HepG2 (cell line): ENCODE measurements around the gene CCDC180. TPM values are rescaled to one million over a fixed set of nuclear protein-coding genes. Genes with fewer than 3 reads are reported as not detected.

Source experiments
- ATAC-seq: fragments of 200-7000 bp; cut with Tn5 transposase; 3 replicates; pipeline ENCODE4 v1.9.1; 2020; ENCODE audit warnings: mild to moderate bottlenecking, moderate library complexity
- BruUV-seq: library from RNA; stranded (reverse); fragments of 400-500 nt; replicated peaks from 2 replicates; lab custom pipeline; 2021; lab: Mats Ljungman, UMichigan
- CTCF ChIA-PET: fragments of 300-600 bp; formaldehyde crosslinking; extraction: SDS; loops from one replicate; lab custom pipeline; 2021; ENCODE audit warnings: low total read pairs, inconsistent platforms, low intra/inter-chr PET ratio; lab: Yijun Ruan, JAX
- POLR2A ChIA-PET: fragments of 350-600 bp; sonication (Branson Sonifier 250); formaldehyde crosslinking; loops from one replicate; lab custom pipeline; 2020; ENCODE audit warnings: antibody characterized with exemption, inconsistent platforms; lab: Yijun Ruan, JAX
- DNase-seq: peaks from one replicate; pipeline ENCODE4 v3.0.0-alpha.2; 2015; ENCODE audit warnings: low spot score
- FAIRE-seq: peaks from 3 replicates; lab custom pipeline; 2011; peaks lifted over from hg19 to GRCh38; lab: Jason Lieb, UNC
- H2AFZ ChIP-seq: one replicate; pipeline ENCODE4 v1.6.1; 2011; ENCODE audit warnings: low read length, inconsistent platforms
- H3K27ac ChIP-seq: fragments of 300-600 bp; 3 replicates; pipeline ENCODE4 v1.8.0; 2011; ENCODE audit warnings: mixed run types, mild to moderate bottlenecking, mixed read lengths, low read length, inconsistent platforms; ENCODE audit not compliant: insufficient read depth; ENCODE audit errors: extremely low read length
- H3K27me3 ChIP-seq, 2 experiments: fragments of 200-600 bp in 1 of 2; 2 replicates in 1 of 2; 3 replicates in 1 of 2; pipeline versions ENCODE4 v1.6.0 to v1.8.0; 2011; ENCODE audit warnings: low read length in 2 of 2, mild to moderate bottlenecking in 2 of 2, moderate library complexity in 2 of 2, inconsistent platforms in 1 of 2; ENCODE audit not compliant: insufficient read depth in 2 of 2, control insufficient read depth in 1 of 2
- H3K36me3 ChIP-seq, 2 experiments: fragments of 200-600 bp in 1 of 2; replicated peaks in 1 of 2; 2 replicates in 1 of 2; 3 replicates in 1 of 2; pipeline versions ENCODE4 v1.5.1 to v1.8.0; 2011; ENCODE audit warnings: low read length in 2 of 2, inconsistent platforms in 1 of 2; ENCODE audit not compliant: insufficient read depth in 2 of 2, control insufficient read depth in 1 of 2
- H3K4me1 ChIP-seq: 2 replicates; pipeline ENCODE4 v1.5.1; 2012; ENCODE audit warnings: low read length, inconsistent platforms; ENCODE audit not compliant: insufficient read depth
- H3K4me2 ChIP-seq: 2 replicates; pipeline ENCODE4 v1.6.0; 2011; ENCODE audit warnings: low read depth, low read length, inconsistent platforms
- H3K4me3 ChIP-seq, 3 experiments: fragments of 200-600 bp in 1 of 3; sonication (generic), shearing (Covaris generic) in 1 of 3; replicated peaks in 1 of 3; 2 replicates each; pipeline ENCODE4 v1.5.1; 2011 to 2016; ENCODE audit warnings: low read length in 3 of 3, inconsistent platforms in 2 of 3, low read depth in 2 of 3, mild to moderate bottlenecking in 2 of 3, control low read depth in 1 of 3, mixed read lengths in 1 of 3; ENCODE audit not compliant: insufficient read depth in 1 of 3
- H3K79me2 ChIP-seq: one replicate; pipeline ENCODE4 v1.6.1; 2011; ENCODE audit warnings: low read length, inconsistent platforms; ENCODE audit not compliant: insufficient read depth
- H3K9ac ChIP-seq: 2 replicates; pipeline ENCODE4 v1.6.0; 2011; ENCODE audit warnings: mild to moderate bottlenecking, low read depth, low read length, inconsistent platforms; ENCODE audit not compliant: insufficient read depth
- H3K9me3 ChIP-seq: 2 replicates; pipeline ENCODE4 v1.5.1; 2012; ENCODE audit warnings: mild to moderate bottlenecking, low read length
- H4K20me1 ChIP-seq: 2 replicates; pipeline ENCODE4 v1.6.0; 2011; ENCODE audit warnings: inconsistent platforms, mild to moderate bottlenecking, low read length, moderate library complexity; ENCODE audit not compliant: insufficient read depth
- ARID4A ChIP-seq: sonication (generic); formaldehyde crosslinking; IDR thresholded peaks from 2 replicates; pipeline ENCODE4 v1.5.0; 2020; ENCODE audit warnings: mild to moderate bottlenecking, missing genetic modification reagents, borderline replicate concordance
- MYNN ChIP-seq: sonication (generic); formaldehyde crosslinking; IDR thresholded peaks from 2 replicates; pipeline ENCODE4 v1.4.0; 2020; ENCODE audit warnings: mild to moderate bottlenecking, low read depth, missing genetic modification reagents
- ZNF569 ChIP-seq: sonication (generic); formaldehyde crosslinking; IDR thresholded peaks from 2 replicates; pipeline ENCODE4 v1.5.0; 2020; ENCODE audit warnings: mild to moderate bottlenecking, missing genetic modification reagents, moderate library complexity, borderline replicate concordance
- ZNF616 ChIP-seq: sonication (generic); formaldehyde crosslinking; IDR thresholded peaks from 2 replicates; pipeline ENCODE4 v1.5.0; 2020; ENCODE audit warnings: low read depth, mild to moderate bottlenecking, missing genetic modification reagents
- WGBS: methylation state at CpG from one replicate; pipeline ENCODE4 v1.1.6; 2017; ENCODE audit warnings: low lambda C conversion rate; 5-methylcytosine and 5-hydroxymethylcytosine counted together
- in situ Hi-C: cut with HindIII; loops from 2 replicates; pipeline ENCODE4 v1.10.0; 2017; ENCODE audit warnings: low pct_unique_long_range_greater_than_20kb; ENCODE audit not compliant: extremely low pct_ligation_motif_present
- intact Hi-C: fragments of 100-400 bp; cut with micrococcal nuclease; formaldehyde crosslinking; loops from one replicate; pipeline ENCODE4 v1.10.0; 2022; ENCODE audit not compliant: unreplicated experiment
- polyA plus RNA-seq, 8 experiments: library from polyadenylated mRNA; depleted of rRNA in 3 of 8; stranded (reverse) in 7 of 8; unstranded in 1 of 8; fragments of >200 nt; fragmentation: Illumina TruSeq in 4 of 8; extraction: Trizol in 4 of 8; gene quantifications; 2 replicates each; pipeline versions ENCODE4 v1.2.1 to v1.2.3, GENCODE V29; 2011 to 2016; ENCODE audit warnings: low read depth in 4 of 8, missing spikeins in 1 of 8, mixed read lengths in 1 of 8; ENCODE audit not compliant: insufficient read depth in 1 of 8
- total RNA-seq, 5 experiments: library from RNA; depleted of rRNA; stranded (reverse); fragments of >200 nt; fragmentation: Illumina TruSeq; extraction: Trizol; gene quantifications; 2 replicates each; pipeline ENCODE4 v1.2.3, GENCODE V29; 2016; ENCODE audit warnings: low read depth in 1 of 5

Gene CCDC180
- total and polyA plus RNA-seq, 2 of the 13 experiments (the other 11 are each of a cell fraction or from before 2014, with no cell fraction given): 2.2 to 2.5 TPM

GRCh38 chr9:97309260-97309659 is 1.8 kb downstream of the CCDC180 start:
- intact Hi-C loops: no loop called here
- no peaks in the 10 kb centered on the region for H3K4me1 ChIP-seq
- POLR2A ChIA-PET: no interaction called here

More at GRCh38 chr9:97309260-97309659, 1.8 kb downstream of the CCDC180 start:
- CTCF ChIA-PET: no interaction called here
- no peak for DNase-seq
- H3K9ac ChIP-seq: no peak overlapping the region
- WGBS: no CpG with 5 or more reads among the region's 5 CpGs
- BruUV-seq: no TSS peak
- H3K27ac ChIP-seq: no peak overlapping the region
- in situ Hi-C loops: no loop called here
- H3K27me3 ChIP-seq: 0 out of 5 replicates have a peak, but pooled peaks cover 0 to 3% of the 10 kb centered on the region in 2 experiments
- no peaks in the 10 kb centered on the region; a peak in 1 of 5 replicates for H3K36me3 ChIP-seq
- no peak overlapping the region for H3K4me2 ChIP-seq
- ATAC-seq: no peak
- no peaks in the 10 kb centered on the region for H3K79me2 ChIP-seq
- H2AFZ ChIP-seq: no peak overlapping the region
- no peaks in the 10 kb centered on the region for H3K9me3 ChIP-seq
- H4K20me1 ChIP-seq: no peaks in the 10 kb centered on the region
- FAIRE-seq: no peak
- TF ChIP-seq ARID4A: no peak
- TF ChIP-seq ZNF569 (CRISPR knock-in tag): no peak
- no peak for TF ChIP-seq MYNN
- no peak for TF ChIP-seq ZNF616
- H3K4me3 ChIP-seq: no peak overlapping the region
